Measurements from ENCODE around the gene CDCA5. TPM values are rescaled to one million over a fixed set of nuclear protein-coding genes. Genes with fewer than 3 reads are reported as not detected.

The CDCA5 gene
- total RNA-seq, 1 experiment from 2014 or later, result 73.4 TPM

GRCh38 chr11:65056999-65057398, 26.8 kb downstream of the CDCA5 start:
- no peaks in the 10 kb centered on the region for H3K36me3 ChIP-seq (ENCODE audit: low read depth, low read length)
- no peak for DNase-seq
- no TSS peak for BruUV-seq (replicated peaks)
- intact Hi-C loops (cut with micrococcal nuclease), result no loop called here
- CTCF ChIA-PET, result no interaction called here
- no peaks in the 10 kb centered on the region for H3K27me3 ChIP-seq (ENCODE audit: low read length)
- no peaks in the 10 kb centered on the region for H3F3A ChIP-seq (ENCODE audit: low read length, unreplicated experiment)
- TF ChIP-seq EZH2 (IDR thresholded peaks at IDR 0.05; ENCODE audit: low read length, unreplicated experiment) (no peak), CTCF (conservative IDR thresholded peaks at IDR 0.05; ENCODE audit: low read depth, low read length) (no peak), EZH2phosphoT487 (IDR thresholded peaks at IDR 0.05; ENCODE audit: borderline replicate concordance, low read length) (no peak)
- no peaks in the 10 kb centered on the region for H3K4me1 ChIP-seq (ENCODE audit: insufficient read depth, low read length)
- no peaks in the 10 kb centered on the region for H4K20me1 ChIP-seq (ENCODE audit: low read length)
- H3K9ac ChIP-seq (ENCODE audit: low read length), result no peak overlapping the region
- POLR2A ChIA-PET (ENCODE audit: unreplicated experiment), result no interaction called here
- no peak for ATAC-seq
- H2AFZ ChIP-seq (ENCODE audit: low read length), result no peak overlapping the region
- H3K79me2 ChIP-seq (ENCODE audit: low read length), result no peaks in the 10 kb centered on the region
- no peak overlapping the region for H3K4me2 ChIP-seq (ENCODE audit: low read length)
- no peaks in the 10 kb centered on the region for H3K9me3 ChIP-seq (ENCODE audit: low read length)
- no peak overlapping the region for H3K27ac ChIP-seq (ENCODE audit: low read length)
- H3K4me3 ChIP-seq (ENCODE audit: low read length), result no peak overlapping the region
- H3K9me2 ChIP-seq (replicated peaks; ENCODE audit: low read length), result no peaks in the 10 kb centered on the region

GRCh38 chr11:65055538-65055937, 28.3 kb downstream of the CDCA5 start:
- Histone ChIP-seq H3K4me3 (ENCODE audit: low read length) (no peak overlapping the region), H3K4me2 (ENCODE audit: low read length) (no peak overlapping the region), H3K36me3 (ENCODE audit: low read depth, low read length) (no peaks in the 10 kb centered on the region), H3K27ac (ENCODE audit: low read length) (no peak overlapping the region), H3K9me3 (ENCODE audit: low read length) (no peaks in the 10 kb centered on the region), H3K27me3 (ENCODE audit: low read length) (no peaks in the 10 kb centered on the region), H3K9ac (ENCODE audit: low read length) (no peak overlapping the region), H4K20me1 (ENCODE audit: low read length) (no peaks in the 10 kb centered on the region), H3K9me2 (replicated peaks; ENCODE audit: low read length) (no peaks in the 10 kb centered on the region), H3K4me1 (ENCODE audit: insufficient read depth, low read length) (no peaks in the 10 kb centered on the region), H3F3A (ENCODE audit: low read length, unreplicated experiment) (no peaks in the 10 kb centered on the region), H2AFZ (ENCODE audit: low read length) (no peak overlapping the region), H3K79me2 (ENCODE audit: low read length) (no peaks in the 10 kb centered on the region)
- intact Hi-C loops (cut with micrococcal nuclease), result no loop called here
- BruUV-seq (replicated peaks), result no TSS peak
- ChIA-PET CTCF (interaction anchor here (0.6 kb wide), 1 partner anchor 19 kb away, joined by 6 read pairs; no protein-coding TSS in a partner anchor), POLR2A (ENCODE audit: unreplicated experiment) (no interaction called here)
- no peak for ATAC-seq
- no peak for TF ChIP-seq EZH2 (IDR thresholded peaks at IDR 0.05; ENCODE audit: low read length, unreplicated experiment)
- no peak for TF ChIP-seq CTCF (conservative IDR thresholded peaks at IDR 0.05; ENCODE audit: low read depth, low read length)
- no peak for TF ChIP-seq EZH2phosphoT487 (IDR thresholded peaks at IDR 0.05; ENCODE audit: borderline replicate concordance, low read length)
- DNase-seq, result no peak

- no peak overlapping the region for H3K4me2 ChIP-seq (ENCODE audit: low read length)
- H3K4me3 ChIP-seq (ENCODE audit: low read length), result no peak overlapping the region
- BruUV-seq (replicated peaks), result no TSS peak
- H2AFZ ChIP-seq (ENCODE audit: low read length), result no peak overlapping the region
- no peak overlapping the region for H3K9ac ChIP-seq (ENCODE audit: low read length)
- no peaks in the 10 kb centered on the region for H3F3A ChIP-seq (ENCODE audit: low read length, unreplicated experiment)
- no peak for DNase-seq
- TF ChIP-seq EZH2phosphoT487 (IDR thresholded peaks at IDR 0.05; ENCODE audit: borderline replicate concordance, low read length) (no peak), EZH2 (IDR thresholded peaks at IDR 0.05; ENCODE audit: low read length, unreplicated experiment) (no peak), CTCF (conservative IDR thresholded peaks at IDR 0.05; ENCODE audit: low read depth, low read length) (no peak)
- ChIA-PET POLR2A (ENCODE audit: unreplicated experiment) (no interaction called here), CTCF (no interaction called here)
- H3K79me2 ChIP-seq (ENCODE audit: low read length), result no peaks in the 10 kb centered on the region
- H3K27ac ChIP-seq (ENCODE audit: low read length), result no peak overlapping the region
- no peak for ATAC-seq
- H3K36me3 ChIP-seq (ENCODE audit: low read depth, low read length), result no peaks in the 10 kb centered on the region
- H3K9me3 ChIP-seq (ENCODE audit: low read length), result no peaks in the 10 kb centered on the region
- H3K27me3 ChIP-seq (ENCODE audit: low read length), result no peaks in the 10 kb centered on the region
- H4K20me1 ChIP-seq (ENCODE audit: low read length), result no peaks in the 10 kb centered on the region
- intact Hi-C loops (cut with micrococcal nuclease), result no loop called here
- H3K9me2 ChIP-seq (replicated peaks; ENCODE audit: low read length), result no peaks in the 10 kb centered on the region
- H3K4me1 ChIP-seq (ENCODE audit: insufficient read depth, low read length), result no peaks in the 10 kb centered on the region
These were observed 29.9 kb downstream of the CDCA5 start for GRCh38 chr11:65053827-65054508.
